Posterior cingulate gyrus (tissue), 11 donors: ENCODE measurements around the gene CPVL.
"Not testable (repeated sequence)": the region's sequence is repeated elsewhere in the genome, so short reads cannot be mapped to it uniquely, and the experiment has no call there.

ENCODE experiments used
- DNase-seq, 10 donors: peaks; one replicate each; pipeline versions ENCODE4 v3.0.0 to v3.0.0-alpha.2; 2020 to 2021; ENCODE audit warnings: mixed read lengths in 3 of 10
- intact Hi-C: fragments of 100-400 bp; cut with DNase I; formaldehyde crosslinking; loops from one replicate; pipeline ENCODE4 v1.15.1; 2023

CPVL gene

DNA sequence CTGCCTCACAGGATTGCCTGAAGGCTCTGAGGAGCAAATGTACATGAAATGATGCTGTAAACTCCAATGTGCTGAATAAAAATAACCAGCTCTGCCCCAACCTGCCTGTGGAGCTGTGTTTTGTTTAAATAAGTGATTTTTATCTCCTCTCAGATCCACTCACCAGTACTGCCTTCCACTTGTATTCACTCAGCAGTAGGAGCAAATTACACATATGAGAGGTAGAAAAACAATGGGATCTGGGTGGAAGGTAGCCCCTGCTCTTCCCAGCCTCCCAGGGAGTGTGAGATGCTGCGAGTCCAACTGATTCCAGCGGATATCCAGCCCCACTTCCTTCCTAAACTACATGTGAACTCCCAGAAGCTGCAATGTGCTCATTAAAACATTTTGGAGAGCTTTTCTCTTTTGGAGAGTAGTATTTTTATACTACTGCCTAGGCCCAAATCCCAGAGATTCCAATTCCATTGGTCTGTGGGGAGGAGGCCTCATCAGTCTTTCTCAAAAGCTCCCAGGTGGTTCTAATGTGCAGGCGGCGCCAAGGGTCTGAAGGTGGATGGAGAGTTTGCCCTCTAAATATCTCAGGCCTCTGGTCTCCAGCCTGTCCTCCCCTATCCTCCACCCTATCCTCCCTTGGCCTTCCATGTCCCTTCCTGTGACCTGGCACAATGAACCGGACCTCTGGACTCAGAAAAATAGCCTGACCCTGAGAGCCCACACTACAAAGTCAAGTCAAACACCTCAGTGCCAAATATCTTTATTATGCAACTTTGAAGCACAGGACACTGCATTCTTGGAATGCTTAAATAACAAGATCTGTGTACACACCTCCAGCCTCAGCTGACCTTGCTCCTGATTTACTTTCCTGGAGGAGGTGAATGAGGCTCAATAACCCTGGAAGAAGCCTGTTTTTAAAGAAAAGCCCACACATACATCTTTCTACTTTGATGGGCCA lies 46.2 kb downstream of the CPVL start:
- DNase-seq: no peak
- intact Hi-C loops: loop anchor here (10.0 kb wide), 1 partner anchor 245 kb away; no protein-coding TSS in a partner anchor

DNA sequence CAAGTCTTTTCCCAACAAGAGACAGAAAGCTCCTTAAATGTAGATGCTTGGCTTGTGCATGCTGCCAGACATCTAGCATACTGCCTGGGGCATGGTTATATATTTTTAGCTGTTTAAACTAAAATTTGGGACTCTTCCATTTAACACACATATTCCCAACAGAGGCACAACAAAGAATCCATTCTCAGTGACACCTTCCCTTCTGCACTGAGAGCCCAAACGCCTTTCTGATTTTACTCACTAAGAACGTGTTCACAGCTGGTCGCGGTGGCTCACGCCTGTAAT lies 49.9 kb downstream of the CPVL start:
- intact Hi-C loops: no loop called here
- DNase-seq: no peak

DNA sequence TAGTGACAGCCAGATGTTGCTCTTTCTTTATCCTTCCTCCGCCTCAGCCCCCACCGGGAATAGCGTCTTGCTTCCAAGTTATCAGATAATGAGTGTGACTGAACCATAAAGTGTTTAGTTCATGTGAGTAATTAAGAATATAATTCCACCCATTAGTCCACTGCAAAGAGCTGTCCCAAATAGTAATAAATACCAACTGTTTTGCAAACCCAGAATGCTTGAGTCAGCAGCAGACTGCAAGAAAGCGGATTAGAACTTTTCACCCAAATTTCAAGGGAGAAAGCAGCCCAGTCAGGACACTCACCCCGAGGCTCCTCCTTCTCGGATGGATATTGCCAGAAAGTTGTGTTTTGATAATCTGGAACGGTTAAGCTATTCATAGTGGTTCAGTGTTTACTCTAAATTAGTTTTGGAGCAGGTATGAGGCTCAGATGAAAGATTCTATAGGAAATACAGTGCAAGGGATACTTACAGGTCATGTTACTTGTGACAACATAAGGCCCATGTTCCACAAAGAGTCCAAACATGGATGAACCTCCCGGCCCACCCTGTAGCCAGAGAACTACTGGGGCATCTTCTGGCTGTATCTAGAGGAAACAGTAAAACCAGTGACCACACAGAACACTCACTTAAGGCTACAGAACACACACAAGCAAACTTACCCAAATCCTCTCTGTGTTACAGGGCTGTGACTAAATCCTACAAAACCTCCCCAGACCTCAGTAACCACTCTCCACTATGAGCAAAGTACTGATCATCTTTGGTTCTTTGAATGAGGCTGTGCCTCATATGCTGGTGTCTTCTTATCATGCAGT lies 50.5 kb downstream of the CPVL start:
- DNase-seq: no peak
- intact Hi-C loops: no loop called here

DNA sequence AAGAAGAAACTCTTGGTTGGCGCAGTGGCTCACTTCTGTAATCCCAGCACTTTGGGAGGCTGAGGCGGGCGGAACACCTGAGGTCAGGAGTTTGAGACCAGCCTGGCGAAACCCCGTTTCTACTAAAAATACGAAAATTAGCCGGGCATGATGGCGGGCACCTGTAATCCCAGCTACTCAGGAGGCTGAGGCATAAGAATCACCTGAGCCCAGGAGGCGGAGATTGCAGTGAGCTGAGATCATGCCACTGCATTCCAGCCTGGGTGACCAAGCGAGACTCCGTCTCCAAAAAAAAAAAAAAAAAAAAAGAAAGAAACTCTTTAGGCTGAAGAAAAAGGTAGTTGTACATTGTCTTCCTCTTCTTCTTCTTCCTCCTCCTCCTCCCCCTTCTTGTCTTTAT lies 53.2 kb downstream of the CPVL start:
- DNase-seq, intact Hi-C loops: not testable (repeated sequence)

DNA sequence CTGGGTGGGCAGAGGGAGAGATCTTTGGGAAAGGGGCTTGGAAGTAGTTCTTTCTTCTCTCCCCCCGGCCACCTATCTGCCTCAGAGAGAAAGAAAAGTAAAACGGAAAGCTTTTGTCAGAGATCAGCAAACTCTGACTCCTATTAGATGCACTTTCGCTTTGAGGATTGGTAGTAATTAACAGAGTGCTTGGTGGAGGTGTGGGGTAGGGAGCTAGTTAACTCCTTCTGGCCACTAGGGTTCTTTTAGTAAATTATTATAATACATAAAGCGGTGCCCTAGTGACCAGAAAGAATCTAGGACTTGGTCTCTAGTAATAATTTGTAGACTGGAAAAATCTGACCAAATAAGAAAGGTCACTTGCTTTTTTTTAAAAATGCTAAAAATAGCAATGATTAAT lies 54.6 kb downstream of the CPVL start:
- no peak for DNase-seq
- intact Hi-C loops: no loop called here

DNA sequence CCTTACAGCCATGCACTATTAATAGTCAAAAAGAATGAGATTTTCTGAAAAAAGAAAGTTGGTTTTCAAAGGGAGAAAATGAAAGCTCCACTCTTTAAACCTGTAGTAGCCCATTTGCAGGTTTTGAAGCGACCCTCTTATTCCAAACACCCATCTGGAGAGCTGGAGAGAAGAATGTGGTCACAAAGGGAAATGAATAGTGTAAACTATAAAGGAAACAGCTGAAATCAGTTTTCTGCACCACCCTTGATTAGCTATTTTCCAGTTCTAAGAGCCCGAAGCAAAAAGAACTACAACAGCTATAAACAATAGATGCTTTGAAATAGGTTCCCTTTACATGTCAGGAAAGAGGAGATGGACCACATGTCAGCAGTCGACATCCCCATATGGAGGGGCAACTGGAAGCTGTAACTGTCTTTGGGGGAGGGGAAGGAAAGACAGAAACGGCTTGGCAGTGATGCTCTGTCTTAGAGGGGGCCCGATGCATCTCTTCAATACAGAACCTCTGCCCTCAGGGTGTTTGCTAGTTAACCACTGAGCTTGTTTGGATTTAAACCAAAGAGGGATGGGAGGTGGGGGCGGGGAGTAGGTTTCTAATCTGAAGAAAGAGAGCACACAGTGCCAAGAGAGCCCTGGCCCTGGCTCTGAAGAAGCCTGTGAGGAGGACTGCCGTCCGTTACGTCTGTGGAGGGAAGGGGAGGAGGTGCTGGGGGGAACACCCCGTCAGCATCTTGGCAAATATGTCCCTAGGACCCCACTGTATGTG lies 55.3 kb downstream of the CPVL start:
- intact Hi-C loops: no loop called here
- no peak for DNase-seq

DNA sequence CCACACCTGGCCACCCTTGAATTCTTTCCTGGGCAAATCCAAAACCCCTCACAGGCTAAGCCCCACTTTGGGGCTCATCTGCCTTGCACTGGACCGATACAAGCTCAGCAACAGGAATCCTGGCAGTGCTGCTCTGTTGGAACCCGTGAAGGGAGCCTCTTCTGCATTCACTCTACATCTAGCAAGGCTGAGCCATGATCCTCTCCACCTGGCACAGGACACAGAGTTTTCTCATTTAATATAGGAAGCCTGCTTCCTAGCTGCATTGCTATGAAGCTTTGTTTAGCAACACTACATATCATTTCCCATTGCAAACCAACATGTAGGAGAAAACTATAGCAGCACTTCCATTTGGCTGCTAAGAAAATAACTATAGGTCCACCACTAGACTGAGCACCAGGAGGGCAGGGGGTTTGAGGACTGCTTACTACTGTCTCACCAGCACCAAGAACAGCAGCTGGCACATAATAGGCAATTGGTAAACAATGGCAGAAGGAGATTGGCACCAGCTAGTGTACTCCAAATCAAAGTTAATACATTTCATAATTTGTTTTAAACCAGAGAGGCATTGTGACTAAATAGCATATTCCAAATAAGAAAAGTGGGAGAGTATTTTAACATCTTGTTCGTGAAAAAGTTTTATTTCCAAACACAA lies 56.1 kb downstream of the CPVL start:
- no peak for DNase-seq
- intact Hi-C loops: no loop called here

DNA sequence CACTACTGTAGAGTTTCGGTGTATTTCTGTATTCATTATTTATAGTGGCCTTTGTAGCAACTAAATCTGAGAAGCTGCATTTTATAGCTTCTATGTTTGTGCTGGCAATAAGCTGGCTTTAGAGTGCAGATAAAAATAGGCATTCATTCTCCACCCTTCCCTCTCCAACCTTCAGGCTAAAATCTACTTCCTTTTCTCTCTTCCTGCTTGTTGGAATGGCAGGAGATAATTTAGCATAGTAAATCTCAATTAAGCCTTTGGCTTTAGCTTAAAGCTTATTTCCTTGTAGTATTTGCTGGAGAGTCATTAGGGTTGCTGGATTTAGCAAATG lies 58.5 kb downstream of the CPVL start:
- intact Hi-C loops: no loop called here
- no peak for DNase-seq

DNA sequence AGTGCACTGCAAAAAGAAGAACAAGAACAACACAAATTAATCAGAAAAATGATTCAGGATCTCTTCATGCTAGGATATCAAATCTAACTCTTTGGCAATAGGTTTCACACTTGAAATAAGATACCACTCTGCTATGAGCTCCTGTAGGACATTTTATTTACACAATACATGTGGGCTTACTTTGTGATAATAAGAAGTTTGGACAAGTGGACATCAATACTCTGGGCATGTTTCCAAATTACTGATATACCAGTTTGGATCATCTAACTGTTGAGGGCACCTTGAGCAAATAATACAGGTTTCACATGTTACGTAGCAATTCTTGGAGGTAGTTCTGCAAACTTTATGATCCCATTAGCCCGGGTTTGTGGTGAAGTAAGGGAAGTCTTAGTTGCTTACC lies 59.8 kb downstream of the CPVL start:
- DNase-seq: no peak
- intact Hi-C loops: no loop called here

DNA sequence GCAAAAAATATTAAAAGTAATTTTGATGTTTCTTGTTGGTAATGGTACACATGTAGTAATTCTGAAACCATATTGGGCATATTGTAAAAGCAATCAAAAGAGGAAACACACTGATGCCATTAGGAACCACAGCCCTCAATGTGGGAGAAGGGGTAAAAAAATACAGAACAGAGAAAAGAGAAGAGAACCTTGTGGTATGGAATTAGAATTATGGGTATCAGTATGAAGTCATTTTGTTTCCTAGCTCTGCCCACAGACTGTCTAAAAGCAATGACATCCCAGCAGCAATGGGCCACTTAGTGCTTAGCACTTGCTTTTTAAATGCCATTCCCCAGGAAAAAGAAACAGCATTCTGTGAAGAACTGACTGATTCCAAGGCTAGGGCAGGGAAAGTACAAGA lies 61.5 kb downstream of the CPVL start:
- intact Hi-C loops: no loop called here
- no peak for DNase-seq

DNA sequence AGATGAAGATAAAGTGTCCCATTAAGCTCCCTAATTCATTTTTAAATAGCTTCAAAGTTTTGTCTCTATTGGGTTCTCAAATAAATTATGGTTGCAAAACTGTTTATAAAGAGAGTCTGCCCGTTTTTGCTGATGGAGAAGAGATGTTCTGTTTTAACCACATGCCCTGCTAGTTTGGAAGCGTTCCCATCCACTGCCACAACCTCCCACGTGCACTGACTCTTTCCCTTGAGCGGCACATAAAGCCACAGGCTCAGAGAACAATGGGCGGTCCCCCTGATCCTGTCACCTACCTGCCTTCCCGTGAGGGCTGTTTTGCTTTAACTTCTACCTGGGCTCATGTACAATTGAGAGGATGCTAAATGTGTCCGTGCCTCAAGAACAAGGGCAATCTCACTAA lies 65.5 kb downstream of the CPVL start:
- no peak for DNase-seq
- intact Hi-C loops: no loop called here

DNA sequence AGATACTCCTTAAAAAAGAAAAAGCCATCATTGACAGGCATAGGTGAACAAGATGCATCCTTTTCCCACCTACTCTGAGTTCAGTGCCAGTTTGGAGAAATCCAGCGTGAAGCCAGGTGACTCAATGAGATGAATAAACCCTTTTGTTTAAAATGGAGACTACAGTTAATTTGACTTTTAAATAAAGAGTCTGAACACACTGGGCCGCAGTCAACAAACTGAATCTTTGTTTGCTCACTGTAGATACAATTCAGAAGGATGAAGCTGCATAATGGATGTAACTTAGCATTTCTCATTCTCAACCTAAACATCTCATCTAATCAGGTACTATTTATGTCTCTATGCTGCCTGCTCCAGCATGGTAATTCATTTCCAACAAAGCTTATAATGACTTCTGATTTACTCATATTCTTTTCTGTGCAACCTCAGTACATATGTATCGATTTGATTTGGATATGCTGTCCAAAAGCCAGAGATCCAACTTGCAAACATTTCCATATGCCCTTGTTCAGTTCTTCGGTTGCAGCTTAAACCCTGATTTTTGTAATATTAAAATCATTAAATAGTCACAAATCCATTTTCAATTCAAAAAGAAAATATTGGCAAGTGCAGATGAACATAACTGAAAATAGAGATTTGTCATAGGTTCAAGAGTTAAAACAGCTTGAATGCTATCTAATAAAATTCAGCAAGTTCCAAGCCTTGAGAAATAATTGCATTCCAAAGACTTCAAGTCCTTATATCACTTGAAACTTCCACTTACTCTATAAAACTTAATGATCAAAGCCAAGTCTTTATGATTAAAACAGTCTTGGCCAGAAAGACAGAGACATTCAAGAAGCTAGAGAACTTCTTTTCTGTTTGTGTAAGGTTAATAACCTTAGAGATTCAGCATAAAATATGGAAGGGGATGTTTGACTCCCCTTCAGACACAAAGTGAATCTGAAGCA lies 67.8 kb downstream of the CPVL start:
- intact Hi-C loops: no loop called here
- no peak for DNase-seq

DNA sequence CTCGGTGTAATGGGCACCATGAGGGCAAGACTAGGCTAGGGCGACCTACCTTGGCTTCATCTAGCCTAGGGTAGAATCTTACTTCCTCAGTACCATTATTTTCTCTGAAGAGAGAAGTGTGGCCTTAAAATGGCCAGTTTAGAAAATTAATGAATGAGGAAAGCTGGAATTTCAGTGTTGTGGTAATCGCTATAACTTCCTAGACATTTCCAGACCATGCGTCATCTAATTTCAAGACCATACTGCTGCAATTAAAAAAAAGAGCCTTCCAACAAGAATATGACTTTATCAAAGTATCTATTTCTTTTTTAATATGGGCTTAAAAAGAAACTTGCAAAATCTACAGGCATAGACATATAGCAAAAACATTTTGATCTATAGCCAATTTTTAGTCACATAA lies 68.5 kb downstream of the CPVL start:
- intact Hi-C loops: no loop called here

DNA sequence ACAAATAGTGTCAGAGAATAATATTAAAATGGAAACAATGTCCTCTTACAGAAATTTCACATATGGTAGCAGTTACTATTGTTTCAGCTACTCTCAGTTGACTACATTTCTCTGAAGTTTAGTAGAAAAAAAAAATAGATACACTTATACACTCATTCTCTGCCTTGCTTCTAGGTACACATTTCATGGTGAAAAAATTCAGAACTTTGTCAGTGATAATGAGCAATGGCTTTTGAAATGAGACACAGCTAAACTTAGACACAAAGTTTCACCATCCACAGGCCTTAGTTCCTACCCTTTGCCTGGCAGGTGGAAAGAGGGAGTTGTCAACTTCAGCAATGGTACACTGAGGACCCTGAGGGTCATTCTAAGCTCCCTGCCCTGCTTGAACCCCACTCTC lies 69.2 kb downstream of the CPVL start:
- DNase-seq: no peak
- intact Hi-C loops: no loop called here

More for the DNA sequence above, 68.5 kb downstream of the CPVL start:
- no peak for DNase-seq

DNA sequence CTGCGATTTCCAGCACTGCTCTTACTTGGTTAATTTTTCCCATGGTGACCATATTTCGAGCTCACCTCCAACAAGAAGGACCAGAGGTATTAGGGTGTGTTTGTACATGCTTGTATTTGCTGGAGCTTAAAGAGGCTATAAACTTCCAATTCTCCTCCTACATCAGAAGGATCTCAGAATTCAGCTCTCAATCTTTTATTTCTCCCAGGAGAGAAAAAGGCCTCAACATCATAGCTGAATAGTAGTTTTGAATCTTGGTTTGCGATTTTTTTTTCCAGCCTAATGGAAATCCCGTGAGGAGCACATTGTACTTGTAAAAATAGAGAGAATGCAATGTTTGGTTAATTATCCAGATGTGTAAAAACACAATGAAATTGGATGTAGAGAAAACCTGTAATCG lies 69.7 kb downstream of the CPVL start:
- DNase-seq: no peak
- intact Hi-C loops: no loop called here

DNA sequence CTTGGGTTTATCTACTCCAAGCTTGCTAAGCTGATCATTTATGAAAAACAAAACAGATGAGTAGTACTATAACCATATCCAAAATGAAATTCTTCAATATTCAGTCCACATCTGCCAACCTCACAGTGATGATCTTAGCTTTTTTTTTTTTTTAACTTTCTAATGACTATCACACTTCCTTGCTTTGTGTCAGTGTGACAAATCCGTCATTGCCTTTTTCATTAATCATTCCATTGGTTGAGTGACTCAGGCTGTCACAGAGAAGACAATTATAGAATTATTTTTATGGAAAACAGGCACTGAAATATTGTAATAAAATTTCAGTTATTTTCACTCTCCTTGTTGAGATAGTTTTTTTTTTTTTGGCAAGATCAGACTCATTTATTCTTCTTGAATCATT lies 70.7 kb downstream of the CPVL start:
- intact Hi-C loops: no loop called here
- DNase-seq: no peak

DNA sequence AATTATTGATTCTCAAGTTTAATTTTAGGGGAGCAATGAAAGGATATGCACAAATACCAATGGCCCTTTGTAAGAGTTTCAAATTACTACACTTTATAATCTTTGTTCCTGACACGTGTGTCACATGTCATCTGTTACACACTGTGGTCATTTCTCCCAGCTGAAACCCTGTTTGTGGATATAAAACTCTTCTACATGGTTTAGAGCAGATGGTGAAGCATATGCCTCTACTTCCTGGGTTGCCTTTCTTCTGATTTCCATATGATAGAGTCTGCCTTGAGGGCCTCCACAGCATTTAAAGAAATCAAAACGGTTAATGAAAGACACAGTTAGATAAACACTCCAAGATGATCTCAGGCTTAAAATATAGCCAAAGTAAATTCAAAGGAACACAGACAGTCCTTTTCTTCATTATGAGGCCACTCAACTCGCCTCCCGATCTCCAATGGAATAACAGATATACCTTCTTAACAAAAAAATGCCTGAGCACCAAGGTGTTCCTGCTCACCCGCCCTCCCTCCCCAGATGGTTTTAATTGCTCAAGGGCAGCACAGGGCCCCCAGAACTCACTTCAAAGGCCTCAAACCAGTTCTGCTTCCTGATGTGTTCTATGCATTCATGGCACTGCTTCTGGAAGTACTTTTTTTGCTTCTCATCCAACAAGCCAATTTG lies 75.0 kb downstream of the CPVL start:
- DNase-seq: no peak
- intact Hi-C loops: no loop called here

DNA sequence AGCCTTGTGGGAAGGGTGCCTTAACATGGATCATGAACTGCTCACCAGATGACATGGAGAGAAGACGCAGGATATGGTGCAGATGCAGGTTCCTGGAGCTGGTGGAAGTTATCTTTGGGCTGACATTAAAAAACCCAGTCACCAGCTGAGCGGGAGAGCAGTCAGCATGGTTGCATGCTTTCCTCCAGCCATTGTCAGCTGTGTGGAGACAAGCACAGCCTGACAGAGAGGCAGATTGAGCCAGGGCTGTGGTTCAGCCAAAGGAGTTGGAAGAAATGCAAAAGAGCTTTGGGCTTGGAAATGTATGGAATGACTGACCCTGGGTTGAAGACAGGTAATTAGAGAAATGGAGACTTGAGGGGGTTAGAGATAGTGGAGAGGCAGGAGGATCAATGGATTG lies 79.7 kb downstream of the CPVL start:
- intact Hi-C loops: no loop called here
- no peak for DNase-seq

DNA sequence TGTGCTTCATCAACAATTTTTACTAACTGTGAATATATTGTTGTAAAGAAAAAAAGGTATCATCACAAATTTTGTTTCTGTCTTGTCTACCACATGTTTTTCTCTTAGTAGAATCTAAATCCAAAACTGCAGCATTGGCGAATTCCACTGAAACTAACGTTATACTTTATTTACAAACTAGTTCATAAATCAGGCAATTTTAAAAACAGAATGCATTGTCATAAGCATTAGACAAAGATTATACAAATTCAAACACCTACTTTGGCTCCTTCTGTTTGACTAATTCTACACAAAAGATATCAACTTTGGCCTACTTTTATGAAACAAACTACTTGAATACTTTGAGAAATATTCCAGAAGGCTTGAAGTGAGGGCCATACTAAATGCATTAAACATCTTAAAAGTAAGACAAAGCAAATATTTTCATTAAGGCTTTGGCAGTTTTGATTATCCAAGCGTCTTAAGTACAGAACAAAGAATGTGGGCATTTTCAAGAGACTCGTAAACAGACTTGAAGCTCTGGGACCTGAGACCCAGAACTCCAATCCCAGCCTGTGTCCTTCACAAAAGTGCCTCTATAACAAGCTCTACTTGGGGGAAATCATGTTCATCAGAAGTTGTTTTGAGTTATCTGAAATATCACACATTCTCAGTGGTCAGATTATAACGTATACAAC lies 81.0 kb downstream of the CPVL start:
- DNase-seq: no peak
- intact Hi-C loops: no loop called here
